ENCODE results near the gene RIPOR3. TPM values are rescaled to one million over a fixed set of nuclear protein-coding genes. Genes with fewer than 3 reads are reported as not detected.

Gene RIPOR3
- total and polyA plus RNA-seq, 4 donors = 4.3 to 9.9 (median 7.7) TPM

- WGBS, 2 donors = 97 to 99% methylated on average over 28 of the region's 28 CpGs
- DNase-seq (no peak), ATAC-seq (ENCODE audit: insufficient read depth, low FRiP score) (no peak)
Measured at GRCh38 chr20:50609438-50609989, 81.8 kb downstream of the RIPOR3 start.

DNA sequence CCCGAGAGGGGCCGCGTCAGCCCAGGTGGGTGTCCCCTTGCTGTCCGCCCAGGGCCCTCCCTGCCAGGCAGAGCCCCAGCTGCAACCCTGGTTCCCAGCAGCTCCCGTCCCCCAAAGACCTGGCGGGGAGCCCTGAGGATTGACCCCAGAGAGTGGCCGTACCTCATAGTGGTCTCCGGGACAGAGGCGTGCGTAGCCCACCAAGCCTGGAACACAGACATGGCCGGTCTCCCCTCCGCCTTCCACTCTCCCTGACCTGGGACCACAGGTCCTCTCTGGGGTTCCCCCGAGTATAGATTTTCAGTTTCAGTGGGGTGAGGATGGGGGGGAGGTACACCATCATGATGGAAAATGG lies 82.6 kb downstream of the RIPOR3 start:
- no peaks in the 10 kb centered on the region for H3K9me3 ChIP-seq (ENCODE audit: control insufficient read depth in 4 of 4, insufficient read depth in 3 of 4, low read length in 3 of 4)
- H3K36me3 ChIP-seq (ENCODE audit: control insufficient read depth in 4 of 4, insufficient read depth in 4 of 4, low read length in 4 of 4) = peaks cover 0 to 4% (median 0%) of the 10 kb centered on the region in 4 donors
- ATAC-seq (ENCODE audit: insufficient read depth, low FRiP score) (no peak), DNase-seq (no peak)
- 95 to 99% methylated on average over 13 of the region's 13 CpGs for WGBS, 2 donors
- H3K27ac ChIP-seq (ENCODE audit: low read depth in 1 of 2, low read length in 1 of 2) = no peak overlapping the region
- H3K4me3 ChIP-seq = no peak overlapping the region
- H3K4me1 ChIP-seq (ENCODE audit: control insufficient read depth in 5 of 5, insufficient read depth in 5 of 5, low read length in 5 of 5) = peaks cover 0 to 3% (median 0%) of the 10 kb centered on the region in 5 donors
- H3K9ac ChIP-seq (ENCODE audit: insufficient read depth in 1 of 2, low read length in 2 of 2) = no peak overlapping the region
- TF ChIP-seq, protein P1, sequence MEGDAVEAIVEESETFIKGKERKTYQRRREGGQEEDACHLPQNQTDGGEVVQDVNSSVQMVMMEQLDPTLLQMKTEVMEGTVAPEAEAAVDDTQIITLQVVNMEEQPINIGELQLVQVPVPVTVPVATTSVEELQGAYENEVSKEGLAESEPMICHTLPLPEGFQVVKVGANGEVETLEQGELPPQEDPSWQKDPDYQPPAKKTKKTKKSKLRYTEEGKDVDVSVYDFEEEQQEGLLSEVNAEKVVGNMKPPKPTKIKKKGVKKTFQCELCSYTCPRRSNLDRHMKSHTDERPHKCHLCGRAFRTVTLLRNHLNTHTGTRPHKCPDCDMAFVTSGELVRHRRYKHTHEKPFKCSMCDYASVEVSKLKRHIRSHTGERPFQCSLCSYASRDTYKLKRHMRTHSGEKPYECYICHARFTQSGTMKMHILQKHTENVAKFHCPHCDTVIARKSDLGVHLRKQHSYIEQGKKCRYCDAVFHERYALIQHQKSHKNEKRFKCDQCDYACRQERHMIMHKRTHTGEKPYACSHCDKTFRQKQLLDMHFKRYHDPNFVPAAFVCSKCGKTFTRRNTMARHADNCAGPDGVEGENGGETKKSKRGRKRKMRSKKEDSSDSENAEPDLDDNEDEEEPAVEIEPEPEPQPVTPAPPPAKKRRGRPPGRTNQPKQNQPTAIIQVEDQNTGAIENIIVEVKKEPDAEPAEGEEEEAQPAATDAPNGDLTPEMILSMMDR (IDR thresholded peaks at IDR 0.05; ENCODE audit: control extremely low read depth, extremely low read depth) = no peak
- no peaks in the 10 kb centered on the region for H3K27me3 ChIP-seq (ENCODE audit: control insufficient read depth in 3 of 3, insufficient read depth in 3 of 3, low read length in 2 of 3)

More at GRCh38 chr20:50609438-50609989, 81.8 kb downstream of the RIPOR3 start:
- Histone ChIP-seq H3K9me3 (ENCODE audit: control insufficient read depth in 4 of 4, insufficient read depth in 3 of 4, low read length in 3 of 4) (no peaks in the 10 kb centered on the region), H3K4me1 (ENCODE audit: control insufficient read depth in 5 of 5, insufficient read depth in 5 of 5, low read length in 5 of 5) (peaks cover 0 to 3% (median 0%) of the 10 kb centered on the region in 5 donors), H3K36me3 (ENCODE audit: control insufficient read depth in 4 of 4, insufficient read depth in 4 of 4, low read length in 4 of 4) (peaks cover 0 to 4% (median 0%) of the 10 kb centered on the region in 4 donors), H3K9ac (ENCODE audit: insufficient read depth in 1 of 2, low read length in 2 of 2) (no peak overlapping the region), H3K4me3 (no peak overlapping the region), H3K27ac (ENCODE audit: low read depth in 1 of 2, low read length in 1 of 2) (no peak overlapping the region), H3K27me3 (ENCODE audit: control insufficient read depth in 3 of 3, insufficient read depth in 3 of 3, low read length in 2 of 3) (no peaks in the 10 kb centered on the region)
- TF ChIP-seq, protein P1 (IDR thresholded peaks at IDR 0.05; ENCODE audit: control extremely low read depth, extremely low read depth) = no peak

DNA sequence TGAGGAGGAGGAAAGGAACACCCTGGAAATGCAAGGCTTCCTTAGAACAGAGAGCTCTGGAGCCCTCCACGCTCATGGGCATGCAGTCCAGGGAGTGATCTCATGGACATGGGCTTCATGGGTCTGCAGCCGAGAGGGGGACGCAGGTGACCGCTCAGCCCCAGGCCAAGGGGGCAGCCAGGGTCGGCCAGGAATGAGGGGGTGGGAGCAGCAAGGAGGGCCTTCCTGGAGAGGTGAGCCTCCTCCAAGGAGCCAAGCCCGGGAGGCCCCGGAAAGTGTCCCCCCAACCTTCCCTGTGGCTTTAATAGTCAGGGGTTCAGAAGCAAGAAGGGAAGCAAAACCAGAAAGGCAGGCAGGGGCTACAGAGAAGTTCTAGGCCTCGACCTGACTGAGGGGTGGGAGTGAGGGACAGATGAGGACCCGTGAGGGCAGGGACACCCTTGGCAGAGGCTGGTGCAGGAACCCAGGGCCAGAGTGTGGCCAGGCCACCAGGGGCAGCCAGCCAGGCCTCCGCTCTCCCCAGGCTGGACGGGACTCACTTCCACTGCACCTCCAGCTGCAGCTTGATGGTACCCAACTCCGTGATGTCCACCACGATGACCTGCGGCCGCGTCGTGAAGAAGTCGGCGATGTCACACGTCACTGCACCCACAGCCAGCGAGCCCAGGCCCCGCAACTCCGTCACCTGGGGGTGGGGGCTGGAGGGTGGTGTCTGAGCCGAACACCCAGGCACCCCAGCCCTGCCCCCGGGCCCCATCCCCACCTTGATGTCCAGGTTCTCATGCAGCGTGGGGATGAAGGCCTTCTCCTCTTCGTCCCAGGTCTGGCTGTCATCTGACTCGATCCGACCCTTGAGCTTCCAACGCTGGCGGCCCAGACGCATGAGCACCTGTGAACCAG lies 83.2 kb downstream of the RIPOR3 start:
- TF ChIP-seq, protein P1 (IDR thresholded peaks at IDR 0.05; ENCODE audit: control extremely low read depth, extremely low read depth) = no peak
- no peak for DNase-seq
- no peak for ATAC-seq (ENCODE audit: insufficient read depth, low FRiP score)
- H3K27me3 ChIP-seq (ENCODE audit: control insufficient read depth in 3 of 3, insufficient read depth in 3 of 3, low read length in 2 of 3) = no peaks in the 10 kb centered on the region
- H3K9me3 ChIP-seq (ENCODE audit: control insufficient read depth in 4 of 4, insufficient read depth in 3 of 4, low read length in 3 of 4) = no peaks in the 10 kb centered on the region
- peaks cover 0 to 4% (median 0%) of the 10 kb centered on the region in 4 donors for H3K36me3 ChIP-seq (ENCODE audit: control insufficient read depth in 4 of 4, insufficient read depth in 4 of 4, low read length in 4 of 4)
- H3K4me3 ChIP-seq = no peak overlapping the region
- no peak overlapping the region for H3K27ac ChIP-seq (ENCODE audit: low read depth in 1 of 2, low read length in 1 of 2)
- H3K4me1 ChIP-seq (ENCODE audit: control insufficient read depth in 5 of 5, insufficient read depth in 5 of 5, low read length in 5 of 5) = peaks cover 0 to 3% (median 0%) of the 10 kb centered on the region in 5 donors
- no peak overlapping the region for H3K9ac ChIP-seq (ENCODE audit: insufficient read depth in 1 of 2, low read length in 2 of 2)
- WGBS, 2 donors = 93 to 96% methylated on average over 29 to 32 of the region's 32 CpGs

Measured in lung (tissue), 12 donors.